Erythroblast (primary cell): ENCODE measurements around the gene NID2.

ENCODE experiments used
- GATA1 ChIP-seq: IDR thresholded peaks from 2 replicates; pipeline ENCODE4 v1.6.1; 2011; ENCODE audit warnings: low read depth, mild to moderate bottlenecking, control low read depth, low read length, moderate library complexity
- POLR2A ChIP-seq: IDR thresholded peaks from 2 replicates; pipeline ENCODE4 v1.6.1; 2011; ENCODE audit warnings: mild to moderate bottlenecking, low read length

GRCh38 chr14:52042371-52043289 lies 26.2 kb downstream of the NID2 start:
- no peak for TF ChIP-seq POLR2A
- TF ChIP-seq GATA1, result no peak
